ENCODE data around the gene DOHH.
"Not testable (repeated sequence)": the region's sequence is repeated elsewhere in the genome, so short reads cannot be mapped to it uniquely, and the experiment has no call there.

DNA sequence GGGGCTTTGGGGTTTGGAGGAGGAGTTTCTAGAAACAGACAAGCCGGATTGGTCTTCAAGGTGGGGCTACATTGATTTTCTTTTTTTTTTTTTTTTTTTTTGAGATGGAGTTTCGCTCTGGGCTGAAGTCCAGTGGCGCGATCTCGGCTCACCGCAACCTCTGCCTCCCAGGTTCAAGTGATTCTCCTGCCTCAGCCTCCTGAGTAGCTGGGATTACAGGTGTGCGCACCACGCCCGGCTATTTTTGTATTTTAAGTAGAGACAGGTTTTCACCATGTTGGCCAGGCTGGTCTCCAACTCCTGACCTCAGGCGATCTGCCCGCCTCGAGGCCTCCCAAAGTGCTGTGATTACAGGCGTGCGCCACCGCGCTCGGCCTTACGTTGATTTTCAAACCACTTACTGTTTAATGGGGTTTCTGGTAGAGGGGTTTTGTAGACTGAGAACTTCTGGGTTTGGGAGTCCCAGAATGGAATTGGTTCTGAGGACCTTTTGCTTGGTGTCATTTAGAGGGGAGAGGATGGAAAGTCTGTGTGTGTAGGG lies 7.7 kb upstream of the DOHH start:
- TF ChIP-seq, protein P1, sequence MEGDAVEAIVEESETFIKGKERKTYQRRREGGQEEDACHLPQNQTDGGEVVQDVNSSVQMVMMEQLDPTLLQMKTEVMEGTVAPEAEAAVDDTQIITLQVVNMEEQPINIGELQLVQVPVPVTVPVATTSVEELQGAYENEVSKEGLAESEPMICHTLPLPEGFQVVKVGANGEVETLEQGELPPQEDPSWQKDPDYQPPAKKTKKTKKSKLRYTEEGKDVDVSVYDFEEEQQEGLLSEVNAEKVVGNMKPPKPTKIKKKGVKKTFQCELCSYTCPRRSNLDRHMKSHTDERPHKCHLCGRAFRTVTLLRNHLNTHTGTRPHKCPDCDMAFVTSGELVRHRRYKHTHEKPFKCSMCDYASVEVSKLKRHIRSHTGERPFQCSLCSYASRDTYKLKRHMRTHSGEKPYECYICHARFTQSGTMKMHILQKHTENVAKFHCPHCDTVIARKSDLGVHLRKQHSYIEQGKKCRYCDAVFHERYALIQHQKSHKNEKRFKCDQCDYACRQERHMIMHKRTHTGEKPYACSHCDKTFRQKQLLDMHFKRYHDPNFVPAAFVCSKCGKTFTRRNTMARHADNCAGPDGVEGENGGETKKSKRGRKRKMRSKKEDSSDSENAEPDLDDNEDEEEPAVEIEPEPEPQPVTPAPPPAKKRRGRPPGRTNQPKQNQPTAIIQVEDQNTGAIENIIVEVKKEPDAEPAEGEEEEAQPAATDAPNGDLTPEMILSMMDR (tag by site-specific recombination; IDR thresholded peaks at IDR 0.05) = not testable (repeated sequence)
- not testable (repeated sequence) for TF ChIP-seq ZNF623 (tag by site-specific recombination; IDR thresholded peaks at IDR 0.05); ZBTB11 (tag by site-specific recombination; conservative IDR thresholded peaks at IDR 0.05; ENCODE audit: low read depth); PATZ1 (tag by site-specific recombination; IDR thresholded peaks at IDR 0.05)

Data from HEK293 (cell line).